ENCODE measurements around the gene TUBG2. TPM values are rescaled to one million over a fixed set of nuclear protein-coding genes. Genes with fewer than 3 reads are reported as not detected.

The TUBG2 gene
- total and polyA plus RNA-seq, 4 donors: 6.9 to 22.0 (median 11.7) TPM

- H3K9ac ChIP-seq (ENCODE audit: insufficient read depth in 1 of 2, low read length in 2 of 2): peak overlapping the region; percentile 25 to 49
- H3K27me3 ChIP-seq (ENCODE audit: control insufficient read depth in 3 of 3, insufficient read depth in 3 of 3, low read length in 2 of 3): peaks cover 0 to 29% (median 13%) of the 10 kb centered on the region in 3 donors
- H3K36me3 ChIP-seq (ENCODE audit: control insufficient read depth in 4 of 4, insufficient read depth in 4 of 4, low read length in 4 of 4): no peaks in the 10 kb centered on the region
- peaks cover 7 to 57% (median 22%) of the 10 kb centered on the region in 5 donors for H3K4me1 ChIP-seq (ENCODE audit: control insufficient read depth in 5 of 5, insufficient read depth in 5 of 5, low read length in 5 of 5)
- H3K9me3 ChIP-seq (ENCODE audit: control insufficient read depth in 4 of 4, insufficient read depth in 3 of 4, low read length in 3 of 4): no peaks in the 10 kb centered on the region
- peak overlapping the region; percentile 29 for H3K4me3 ChIP-seq
- TF ChIP-seq, protein P1, sequence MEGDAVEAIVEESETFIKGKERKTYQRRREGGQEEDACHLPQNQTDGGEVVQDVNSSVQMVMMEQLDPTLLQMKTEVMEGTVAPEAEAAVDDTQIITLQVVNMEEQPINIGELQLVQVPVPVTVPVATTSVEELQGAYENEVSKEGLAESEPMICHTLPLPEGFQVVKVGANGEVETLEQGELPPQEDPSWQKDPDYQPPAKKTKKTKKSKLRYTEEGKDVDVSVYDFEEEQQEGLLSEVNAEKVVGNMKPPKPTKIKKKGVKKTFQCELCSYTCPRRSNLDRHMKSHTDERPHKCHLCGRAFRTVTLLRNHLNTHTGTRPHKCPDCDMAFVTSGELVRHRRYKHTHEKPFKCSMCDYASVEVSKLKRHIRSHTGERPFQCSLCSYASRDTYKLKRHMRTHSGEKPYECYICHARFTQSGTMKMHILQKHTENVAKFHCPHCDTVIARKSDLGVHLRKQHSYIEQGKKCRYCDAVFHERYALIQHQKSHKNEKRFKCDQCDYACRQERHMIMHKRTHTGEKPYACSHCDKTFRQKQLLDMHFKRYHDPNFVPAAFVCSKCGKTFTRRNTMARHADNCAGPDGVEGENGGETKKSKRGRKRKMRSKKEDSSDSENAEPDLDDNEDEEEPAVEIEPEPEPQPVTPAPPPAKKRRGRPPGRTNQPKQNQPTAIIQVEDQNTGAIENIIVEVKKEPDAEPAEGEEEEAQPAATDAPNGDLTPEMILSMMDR (IDR thresholded peaks at IDR 0.05; ENCODE audit: control extremely low read depth, extremely low read depth): peak; percentile 76
- ATAC-seq (ENCODE audit: insufficient read depth, low FRiP score) (peak; percentile 33), DNase-seq (peak; percentile 84 to 90 (median 88))
- WGBS, 2 donors: 3 to 4% methylated on average over 75 to 78 of the region's 78 CpGs
- H3K27ac ChIP-seq (ENCODE audit: low read depth in 1 of 2, low read length in 1 of 2): peak overlapping the region; percentile 88 to 97
Observed at GRCh38 chr17:42679492-42680330, 20.6 kb downstream of the TUBG2 start.

DNA sequence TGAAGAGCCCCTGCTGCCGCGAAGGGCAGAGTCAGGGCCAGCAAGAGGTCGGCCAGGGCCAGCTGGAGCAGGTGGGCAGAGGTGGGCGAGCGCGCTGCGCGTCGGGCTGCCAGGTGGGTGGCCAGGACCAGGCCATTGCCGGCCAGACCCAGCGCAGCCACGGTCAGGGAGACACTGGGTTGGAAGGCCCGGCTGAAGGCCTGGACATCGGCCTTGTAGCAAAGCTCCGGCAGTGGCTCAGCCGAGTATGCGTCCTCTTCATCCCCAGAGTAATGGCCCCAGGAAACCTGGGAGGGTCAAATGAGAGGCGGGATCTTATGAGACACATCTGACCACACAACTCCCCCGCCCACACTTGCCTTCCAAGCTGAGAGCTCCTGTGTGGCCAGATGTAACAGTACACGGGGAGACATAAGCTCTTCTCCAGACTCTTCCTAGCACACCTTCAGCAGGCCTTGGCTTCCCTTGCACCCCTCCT is 21.3 kb downstream of the TUBG2 start:
- Histone ChIP-seq H3K9me3 (ENCODE audit: control insufficient read depth in 4 of 4, insufficient read depth in 3 of 4, low read length in 3 of 4) (no peaks in the 10 kb centered on the region), H3K4me1 (ENCODE audit: control insufficient read depth in 5 of 5, insufficient read depth in 5 of 5, low read length in 5 of 5) (peaks cover 6 to 63% (median 19%) of the 10 kb centered on the region in 5 donors), H3K27ac (ENCODE audit: low read depth in 1 of 2, low read length in 1 of 2) (peak overlapping the region; percentile 88 to 97), H3K9ac (ENCODE audit: insufficient read depth in 1 of 2, low read length in 2 of 2) (no peak overlapping the region), H3K4me3 (no peak overlapping the region), H3K27me3 (ENCODE audit: control insufficient read depth in 3 of 3, insufficient read depth in 3 of 3, low read length in 2 of 3) (peaks cover 0 to 35% (median 17%) of the 10 kb centered on the region in 3 donors), H3K36me3 (ENCODE audit: control insufficient read depth in 4 of 4, insufficient read depth in 4 of 4, low read length in 4 of 4) (no peaks in the 10 kb centered on the region)
- ATAC-seq (ENCODE audit: insufficient read depth, low FRiP score) (no peak), DNase-seq (no peak)
- TF ChIP-seq, protein P1 (IDR thresholded peaks at IDR 0.05; ENCODE audit: control extremely low read depth, extremely low read depth): no peak
- 70 to 75% methylated on average over 20 of the region's 20 CpGs for WGBS, 2 donors

GRCh38 chr17:42681976-42682721 is 23.1 kb downstream of the TUBG2 start, which contains the start of gene CNTNAP1:
Gene CNTNAP1, plus strand, starts transcription at chr17:42682531. Its CDS starts 299 bp downstream, at chr17:42682830.
- Histone ChIP-seq H3K27ac (ENCODE audit: low read depth in 1 of 2, low read length in 1 of 2) (no peak within 1 kb of the TSS), H3K9ac (ENCODE audit: insufficient read depth in 1 of 2, low read length in 2 of 2) (peak within 1 kb of the TSS in 1 of 2 donors; percentile 38), H3K4me1 (ENCODE audit: control insufficient read depth in 5 of 5, insufficient read depth in 5 of 5, low read length in 5 of 5) (peaks cover 6 to 59% (median 19%) of the 10 kb centered on the region in 5 donors), H3K27me3 (ENCODE audit: control insufficient read depth in 3 of 3, insufficient read depth in 3 of 3, low read length in 2 of 3) (peaks cover 0 to 52% (median 31%) of the 10 kb centered on the region in 3 donors), H3K9me3 (ENCODE audit: control insufficient read depth in 4 of 4, insufficient read depth in 3 of 4, low read length in 3 of 4) (no peaks in the 10 kb centered on the region), H3K4me3 (peak within 1 kb of the TSS; percentile 33), H3K36me3 (ENCODE audit: control insufficient read depth in 4 of 4, insufficient read depth in 4 of 4, low read length in 4 of 4) (no peaks in the 10 kb centered on the region)
- TF ChIP-seq, protein P1 (IDR thresholded peaks at IDR 0.05; ENCODE audit: control extremely low read depth, extremely low read depth): no peak
- no peak for ATAC-seq (ENCODE audit: insufficient read depth, low FRiP score)
- 8 to 10% methylated on average over 21 to 22 of the region's 22 CpGs for WGBS, 2 donors
- peak; percentile 80 to 83 (median 80) for DNase-seq
